Omental fat pad (tissue), 4 donors: ENCODE data around the gene MCC. TPM values are rescaled to one million over a fixed set of nuclear protein-coding genes. Genes with fewer than 3 reads are reported as not detected.

Source experiments
- ATAC-seq: fragments of 150-250 bp; one replicate; pipeline ENCODE4 v1.9.1; 2016; ENCODE audit warnings: mild to moderate bottlenecking, moderate library complexity; ENCODE audit not compliant: low FRiP score
- DNase-seq: peaks from one replicate; pipeline ENCODE4 v3.0.0-alpha.2; 2019; ENCODE audit warnings: low spot score
- total RNA-seq, 4 donors: library from RNA; depleted of rRNA; stranded (reverse); fragments of >200 nt; gene quantifications; one replicate each; pipeline ENCODE4 v1.1.0, GENCODE V29; 2016
- TF ChIP-seq, protein P1 (sequence below), 3 donors: fragments of 450-650 bp; IDR thresholded peaks; one replicate each; pipeline ENCODE4 v1.5.1; 2016 to 2017; ENCODE audit warnings: antibody characterized with exemption in 3 of 3, mild to moderate bottlenecking in 3 of 3, moderate library complexity in 2 of 3

The MCC gene
- total RNA-seq, 4 donors from 2014 or later, result 32.8 to 56.3 (median 44.4) TPM

GRCh38 chr5:113025596-113025995 is 462.7 kb downstream of the MCC start:
- no peak for DNase-seq
- no peak for ATAC-seq
- TF ChIP-seq, protein P1, sequence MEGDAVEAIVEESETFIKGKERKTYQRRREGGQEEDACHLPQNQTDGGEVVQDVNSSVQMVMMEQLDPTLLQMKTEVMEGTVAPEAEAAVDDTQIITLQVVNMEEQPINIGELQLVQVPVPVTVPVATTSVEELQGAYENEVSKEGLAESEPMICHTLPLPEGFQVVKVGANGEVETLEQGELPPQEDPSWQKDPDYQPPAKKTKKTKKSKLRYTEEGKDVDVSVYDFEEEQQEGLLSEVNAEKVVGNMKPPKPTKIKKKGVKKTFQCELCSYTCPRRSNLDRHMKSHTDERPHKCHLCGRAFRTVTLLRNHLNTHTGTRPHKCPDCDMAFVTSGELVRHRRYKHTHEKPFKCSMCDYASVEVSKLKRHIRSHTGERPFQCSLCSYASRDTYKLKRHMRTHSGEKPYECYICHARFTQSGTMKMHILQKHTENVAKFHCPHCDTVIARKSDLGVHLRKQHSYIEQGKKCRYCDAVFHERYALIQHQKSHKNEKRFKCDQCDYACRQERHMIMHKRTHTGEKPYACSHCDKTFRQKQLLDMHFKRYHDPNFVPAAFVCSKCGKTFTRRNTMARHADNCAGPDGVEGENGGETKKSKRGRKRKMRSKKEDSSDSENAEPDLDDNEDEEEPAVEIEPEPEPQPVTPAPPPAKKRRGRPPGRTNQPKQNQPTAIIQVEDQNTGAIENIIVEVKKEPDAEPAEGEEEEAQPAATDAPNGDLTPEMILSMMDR (IDR thresholded peaks at IDR 0.05), result no peak

GRCh38 chr5:113024076-113024697 is 464.1 kb downstream of the MCC start:
- ATAC-seq, result no peak
- no peak for DNase-seq
- TF ChIP-seq, protein P1 (IDR thresholded peaks at IDR 0.05), result no peak

DNA sequence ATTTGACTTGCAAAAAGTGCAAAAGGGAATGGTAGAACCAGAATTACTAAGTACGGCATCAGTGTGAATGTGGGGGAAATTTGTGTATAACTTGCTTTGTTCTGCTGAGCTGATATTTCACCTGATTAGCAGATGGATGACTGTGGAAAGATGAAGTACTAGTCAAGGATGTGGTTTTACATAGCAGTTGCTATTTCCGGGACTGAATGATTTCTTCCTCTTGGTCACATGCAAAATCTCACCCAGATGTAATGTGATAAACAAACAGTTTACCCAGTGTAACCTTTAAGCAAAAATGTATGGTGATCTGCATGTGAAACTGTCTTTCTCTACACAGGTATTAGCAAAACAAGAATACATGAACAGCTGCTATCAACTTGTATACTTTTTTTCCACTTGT is 465.6 kb downstream of the MCC start:
- no peak for ATAC-seq
- TF ChIP-seq, protein P1 (IDR thresholded peaks at IDR 0.05), result no peak
- no peak for DNase-seq

GRCh38 chr5:113020461-113021273 is 467.6 kb downstream of the MCC start:
- TF ChIP-seq, protein P1 (IDR thresholded peaks at IDR 0.05), result no peak
- no peak for ATAC-seq
- DNase-seq, result no peak

DNA sequence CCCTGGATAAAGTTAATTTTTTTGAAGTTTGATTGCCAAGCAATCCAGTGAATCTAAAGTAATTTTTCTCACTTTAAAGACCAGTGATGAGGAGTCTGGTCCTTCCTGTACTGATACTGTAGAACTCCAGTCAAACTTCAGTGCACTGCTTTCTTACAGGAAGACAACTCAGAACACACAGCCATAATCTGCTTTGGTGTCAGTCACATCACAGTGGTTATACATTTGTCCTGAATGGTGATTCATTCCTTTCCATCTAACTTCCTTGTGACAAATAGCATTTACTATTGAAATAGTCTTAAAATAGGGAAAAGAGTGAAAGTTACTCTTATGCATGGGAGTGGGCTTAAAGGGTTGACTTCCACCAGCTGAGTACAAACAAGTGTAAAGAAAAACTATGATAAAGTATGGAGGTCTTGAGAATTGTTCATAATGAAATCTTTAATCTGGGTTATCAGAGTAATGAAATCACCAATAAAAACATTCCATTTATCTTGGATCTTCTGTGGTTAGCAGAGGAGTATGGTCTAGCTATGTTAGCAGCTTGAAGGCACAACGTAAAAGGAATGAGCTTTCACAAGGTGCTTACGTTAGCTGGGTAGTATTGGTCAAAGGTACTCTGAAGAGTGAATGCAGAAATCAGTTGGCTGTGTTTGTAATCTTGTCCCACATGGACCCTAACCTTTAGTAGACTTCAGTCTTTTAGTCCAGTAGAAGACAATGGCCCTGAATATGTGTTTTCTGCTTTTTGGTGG is 470.2 kb downstream of the MCC start:
- DNase-seq (no peak), ATAC-seq (no peak)
- TF ChIP-seq, protein P1 (IDR thresholded peaks at IDR 0.05), result no peak

DNA sequence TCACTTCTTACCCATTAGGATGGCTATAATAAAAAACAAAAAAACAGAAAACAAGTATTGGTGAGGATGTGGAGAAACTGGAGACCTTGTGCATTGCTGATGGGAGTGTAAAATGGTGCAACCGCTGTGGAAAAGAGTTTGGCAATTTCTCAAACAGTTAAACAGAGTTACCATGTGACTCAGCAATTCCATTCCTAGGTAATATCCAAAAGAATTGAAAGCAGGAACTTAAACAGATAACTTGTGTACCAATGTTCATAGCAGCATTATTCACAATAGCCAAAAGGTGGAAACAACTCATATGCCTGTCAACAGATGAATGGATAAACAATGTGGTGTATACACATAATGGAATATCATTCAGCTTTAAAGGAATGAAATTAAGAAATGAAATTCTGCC is 482.8 kb downstream of the MCC start:
- ATAC-seq (no peak), DNase-seq (no peak)
- TF ChIP-seq, protein P1 (IDR thresholded peaks at IDR 0.05), result no peak
